HG03175 (cell line): ENCODE measurements around the gene TMEM151B.
A peak's percentile ranks its signal among the peaks of the same experiment; 100 is the strongest.
"Not testable (repeated sequence)": the region's sequence is repeated elsewhere in the genome, so short reads cannot be mapped to it uniquely, and the experiment has no call there.

Experiments
- ATAC-seq: cut with Tn5 transposase; IDR thresholded peaks from one replicate; pipeline ENCODE4 v1.9.1; 2021; ENCODE audit warnings: mild to moderate bottlenecking, moderate library complexity; ENCODE audit not compliant: unreplicated experiment

The TMEM151B gene

DNA sequence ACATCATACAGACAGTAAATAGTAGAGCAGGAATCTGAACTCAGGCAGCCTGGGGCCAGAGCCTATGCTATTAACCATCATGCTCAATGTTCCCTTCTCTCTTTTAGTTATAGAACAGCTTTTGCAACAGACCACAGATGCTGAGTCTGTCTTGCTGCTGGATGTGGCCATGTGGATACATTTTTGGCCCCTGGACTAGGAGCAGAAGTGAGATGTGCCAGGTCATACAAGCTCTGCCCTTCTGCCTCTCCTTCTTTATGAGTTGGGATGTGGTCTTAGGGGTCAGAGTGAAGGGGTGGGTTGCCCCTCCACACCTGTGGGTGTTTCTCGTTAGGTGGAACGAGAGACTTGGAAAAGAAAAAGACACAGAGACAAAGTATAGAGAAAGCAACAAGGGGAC is 57.5 kb downstream of the TMEM151B start:
- no peak for ATAC-seq

DNA sequence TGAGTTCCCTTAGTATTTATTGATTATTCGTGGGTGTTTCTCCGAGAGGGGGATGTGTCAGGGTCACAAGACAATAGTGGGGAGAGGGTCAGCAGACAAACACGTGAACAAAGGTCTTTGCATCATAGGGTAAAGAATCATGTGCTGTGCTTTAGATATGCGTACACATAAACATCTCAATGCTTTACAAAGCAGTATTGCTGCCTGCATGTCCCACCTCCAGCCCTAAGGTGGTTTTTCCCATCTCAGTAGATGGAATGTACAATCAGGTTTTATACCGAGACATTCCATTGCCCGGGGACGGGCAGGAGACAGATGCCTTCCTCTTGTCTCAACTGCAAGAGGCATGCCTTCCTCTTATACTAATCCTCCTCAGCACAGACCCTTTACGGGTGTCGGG is 58.0 kb downstream of the TMEM151B start:
- not testable (repeated sequence) for ATAC-seq

DNA sequence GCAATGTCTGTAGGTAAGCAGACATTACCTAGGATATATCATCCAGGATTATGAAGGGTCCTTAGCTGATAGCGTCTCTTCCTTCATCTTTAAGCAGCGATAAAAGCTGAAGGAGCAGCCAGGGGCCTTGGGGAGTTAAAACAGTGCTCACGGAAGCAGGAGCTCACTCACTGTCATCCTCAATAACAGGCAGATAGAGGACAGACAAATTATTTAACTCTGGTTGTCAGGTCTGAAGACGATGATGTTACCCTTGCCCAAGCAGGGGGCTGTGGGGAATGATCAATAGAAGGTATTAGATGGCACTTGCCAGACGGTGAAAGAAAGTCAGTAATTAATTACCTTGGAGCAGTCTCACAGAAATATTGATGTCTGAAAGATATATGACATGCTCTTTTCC is 59.6 kb downstream of the TMEM151B start:
- no peak for ATAC-seq

DNA sequence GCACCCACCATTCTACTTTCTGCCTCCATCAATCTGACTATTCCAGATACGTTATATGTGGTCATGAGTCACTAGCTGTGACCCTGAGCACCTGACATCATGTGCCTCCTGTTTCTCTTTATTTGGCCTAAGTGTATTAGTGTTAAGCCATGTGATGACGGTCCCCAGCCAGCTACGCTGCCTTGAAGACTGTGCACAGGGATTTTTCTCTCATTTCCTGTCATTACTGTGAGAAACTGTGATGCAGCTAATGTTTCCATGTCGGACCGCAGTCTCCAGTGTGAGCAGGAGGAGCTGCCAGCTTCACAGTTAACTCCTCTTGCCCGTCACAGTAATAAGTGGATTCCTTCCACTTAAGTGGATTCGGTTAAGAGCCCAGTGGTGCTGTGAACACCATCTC is 62.3 kb downstream of the TMEM151B start:
- ATAC-seq: no peak

DNA sequence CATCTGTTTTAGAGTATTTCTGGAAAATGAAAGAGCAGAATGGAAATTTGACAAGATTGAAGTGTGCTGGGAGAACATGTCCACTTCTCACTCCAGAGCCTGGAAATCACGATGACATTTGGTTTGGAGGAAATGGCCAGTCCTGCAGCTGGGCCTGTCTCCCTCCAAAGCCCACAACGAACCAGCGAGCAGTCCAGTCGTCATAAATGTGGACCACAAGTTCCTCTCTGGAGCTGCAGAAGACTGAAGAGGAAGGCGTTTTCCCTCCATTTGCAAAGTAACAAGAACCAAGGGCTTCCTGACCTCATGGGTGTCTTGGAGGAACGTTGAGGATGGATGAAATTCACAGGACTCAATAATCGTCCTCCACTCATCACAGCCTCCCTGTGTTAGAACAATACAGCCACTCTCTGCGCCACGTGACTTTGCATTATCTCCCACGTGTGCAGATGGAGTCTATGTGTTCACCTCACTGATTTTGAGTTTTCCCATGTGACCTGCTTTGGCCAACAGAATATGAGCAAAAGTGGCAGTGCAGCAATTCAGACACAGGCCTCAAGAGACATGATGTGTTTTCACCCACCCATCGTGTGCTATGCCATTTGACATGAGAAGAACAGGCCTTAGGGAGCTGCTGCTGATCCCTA is 63.1 kb downstream of the TMEM151B start:
- ATAC-seq: no peak

DNA sequence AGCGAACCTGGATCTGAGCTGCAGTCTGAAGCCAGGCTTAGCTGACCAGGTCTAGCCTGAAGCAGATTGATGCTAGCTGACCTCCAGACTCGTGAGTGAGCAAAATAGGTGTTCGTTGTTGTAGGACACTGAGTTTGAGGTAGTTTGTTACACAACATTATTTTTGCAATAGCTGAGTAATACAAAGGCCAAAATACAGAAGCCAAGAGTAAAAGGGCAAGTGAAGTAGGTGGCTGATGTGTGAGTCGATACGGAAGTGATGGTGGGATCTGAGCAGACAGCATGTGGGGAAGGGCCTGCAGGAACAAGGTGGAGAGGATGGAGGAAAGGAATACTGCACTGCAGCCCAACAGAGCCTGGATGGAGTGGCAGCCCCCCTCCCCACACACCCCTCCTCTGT is 63.7 kb downstream of the TMEM151B start:
- ATAC-seq: no peak

DNA sequence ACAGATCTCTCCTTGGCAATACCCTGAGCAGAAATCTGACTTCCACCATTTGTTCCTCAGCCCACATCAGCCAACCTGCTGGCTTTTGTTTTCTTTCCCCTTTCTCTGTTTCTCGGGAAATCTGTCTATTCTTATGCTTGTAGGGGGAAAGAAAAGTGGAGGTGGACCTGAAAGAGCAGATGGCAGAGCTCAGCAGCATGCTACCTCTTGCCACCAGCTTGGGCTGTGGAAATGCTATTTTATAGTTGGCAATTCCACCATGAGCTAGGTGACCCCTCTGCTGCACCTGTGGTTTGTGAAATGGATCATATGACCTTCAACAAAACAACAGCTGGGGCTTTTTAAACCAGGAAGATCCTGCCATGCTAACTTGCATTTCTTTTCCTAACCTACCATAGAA is 65.4 kb downstream of the TMEM151B start:
- no peak for ATAC-seq

DNA sequence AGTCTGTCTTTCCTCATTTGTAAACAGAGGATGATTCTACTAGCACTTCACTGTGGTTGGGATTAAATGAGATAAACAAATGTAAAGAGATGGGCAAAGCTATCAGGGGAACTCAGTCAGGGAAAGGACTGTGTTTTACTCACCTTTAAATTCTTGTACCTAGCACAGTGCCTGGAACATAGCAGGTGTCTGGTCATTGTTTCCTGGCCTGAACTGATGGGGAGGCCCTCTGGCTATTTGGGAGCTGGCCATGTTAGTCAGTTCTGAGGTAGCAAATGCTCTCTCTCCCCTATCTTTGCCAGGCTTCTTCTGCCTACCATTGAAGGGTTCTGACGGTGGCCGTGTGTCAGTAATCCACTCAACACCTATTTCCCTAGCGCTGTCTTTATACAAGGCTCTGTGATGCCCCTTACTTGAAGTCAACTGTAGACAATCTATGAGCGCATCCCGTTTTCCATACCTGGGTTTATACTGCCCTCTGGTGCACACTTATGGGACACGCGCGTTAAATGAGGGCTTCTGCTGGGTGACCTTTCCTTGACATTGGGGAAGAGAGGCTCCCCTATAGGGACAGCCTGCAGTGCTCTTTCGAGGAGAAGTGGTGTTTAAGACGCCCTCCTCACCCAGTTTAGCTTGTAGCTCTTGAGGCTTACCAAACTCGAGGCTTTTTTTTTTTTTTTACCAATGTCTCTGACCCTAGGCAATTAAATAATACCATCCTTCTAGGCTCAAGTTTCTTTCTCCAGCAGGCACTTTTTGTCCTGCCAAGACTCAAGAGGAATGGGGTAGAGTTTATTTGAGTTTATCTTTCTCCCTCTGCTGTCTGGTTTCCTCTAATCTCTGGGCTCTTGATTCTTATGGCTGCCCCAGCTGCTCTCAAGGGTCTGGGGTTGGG is 68.2 kb downstream of the TMEM151B start:
- peak; percentile 63 for ATAC-seq

DNA sequence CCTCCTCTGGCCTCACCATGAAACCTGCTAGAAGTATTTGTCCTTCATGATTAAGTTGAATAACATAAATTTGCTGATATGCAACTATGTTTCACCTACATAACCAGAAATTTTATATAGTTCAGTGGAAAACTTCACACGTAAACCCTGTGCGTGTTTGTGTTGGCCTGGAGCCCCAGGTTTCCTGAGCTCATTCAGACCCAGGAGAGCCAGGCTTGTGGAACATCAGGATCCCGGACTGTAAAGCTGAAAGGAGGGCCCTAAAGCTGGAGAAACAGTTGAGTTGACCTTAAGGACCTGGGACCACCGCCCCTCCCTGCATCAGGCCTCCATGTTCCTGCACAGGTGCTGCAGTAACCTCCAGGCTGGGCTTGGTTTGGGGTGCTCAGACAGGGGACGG is 69.1 kb downstream of the TMEM151B start:
- ATAC-seq: no peak

DNA sequence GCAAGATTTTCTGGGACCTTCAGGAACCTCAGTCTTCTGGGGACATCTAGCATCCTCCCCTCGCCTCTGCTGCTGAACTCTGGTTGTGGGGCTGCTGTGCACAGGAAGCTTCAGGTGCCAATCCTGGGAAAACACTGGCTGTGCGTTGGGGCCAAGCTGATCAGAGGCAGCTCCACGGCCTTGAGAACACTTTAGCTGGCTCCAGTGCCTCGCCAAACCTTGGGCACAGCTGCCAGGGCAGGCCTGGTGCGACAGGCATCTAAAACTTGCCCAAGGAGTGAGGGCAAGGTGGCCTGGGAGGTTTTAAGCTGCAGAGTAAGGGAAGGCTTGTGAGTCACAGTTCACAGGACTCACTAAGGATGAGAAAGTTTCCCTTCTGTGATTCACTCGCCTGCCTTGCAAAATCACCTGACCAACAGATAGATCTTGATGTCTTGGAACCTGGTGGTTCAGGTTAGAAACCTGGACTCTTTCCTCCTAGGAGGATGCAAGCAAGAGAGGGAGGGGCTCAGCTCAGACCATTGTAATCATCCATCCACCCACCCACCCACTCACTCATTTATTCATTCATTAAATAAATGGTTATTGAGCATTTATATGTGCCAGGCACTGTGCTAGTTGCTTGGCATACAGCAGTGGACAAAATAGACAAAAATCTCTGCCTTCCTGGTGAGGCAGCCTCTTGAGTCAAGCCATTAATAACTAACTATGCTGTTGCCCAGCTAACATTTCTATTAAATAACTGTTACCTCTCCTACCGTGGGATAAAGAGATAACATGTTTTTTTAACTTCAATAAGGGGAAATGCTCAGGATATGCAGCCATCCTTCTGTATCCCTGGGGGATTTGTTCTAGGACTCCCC is 69.7 kb downstream of the TMEM151B start:
- ATAC-seq: no peak

DNA sequence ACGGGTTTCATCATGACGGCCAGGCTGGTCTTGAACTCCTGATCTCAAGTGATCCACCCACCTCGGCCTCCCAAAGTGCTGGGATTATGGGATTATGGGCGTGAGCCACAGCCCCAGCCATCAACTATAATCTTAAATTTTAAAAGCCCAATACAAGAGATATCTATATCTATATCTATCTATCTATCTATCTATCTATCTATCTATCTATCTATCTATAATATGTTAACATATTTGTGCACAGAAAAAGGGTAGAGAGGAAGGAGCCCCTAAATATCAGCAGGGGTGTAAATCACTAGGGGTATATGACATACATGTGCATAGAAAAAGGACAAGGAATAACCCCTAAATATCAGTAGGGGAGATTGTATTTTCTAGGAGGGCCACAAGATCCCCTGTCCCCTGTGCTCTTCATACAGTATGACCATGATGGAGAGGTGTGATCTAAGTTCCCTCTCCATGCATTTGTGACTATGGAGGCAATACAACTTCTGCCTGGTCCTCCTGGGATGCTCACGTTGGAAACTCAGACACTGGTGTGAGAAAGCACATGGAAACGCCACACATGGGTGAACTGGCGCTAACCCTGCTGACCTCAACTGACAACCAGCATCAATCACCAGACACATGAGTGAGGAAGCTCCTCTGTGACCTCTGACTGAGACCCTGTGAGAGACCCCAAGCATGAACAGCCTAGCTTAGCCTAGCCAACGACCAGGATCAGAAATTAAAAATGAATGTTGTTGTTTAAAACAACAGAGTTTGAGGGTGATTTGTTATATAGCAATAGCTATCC is 71.0 kb downstream of the TMEM151B start:
- ATAC-seq: no peak

DNA sequence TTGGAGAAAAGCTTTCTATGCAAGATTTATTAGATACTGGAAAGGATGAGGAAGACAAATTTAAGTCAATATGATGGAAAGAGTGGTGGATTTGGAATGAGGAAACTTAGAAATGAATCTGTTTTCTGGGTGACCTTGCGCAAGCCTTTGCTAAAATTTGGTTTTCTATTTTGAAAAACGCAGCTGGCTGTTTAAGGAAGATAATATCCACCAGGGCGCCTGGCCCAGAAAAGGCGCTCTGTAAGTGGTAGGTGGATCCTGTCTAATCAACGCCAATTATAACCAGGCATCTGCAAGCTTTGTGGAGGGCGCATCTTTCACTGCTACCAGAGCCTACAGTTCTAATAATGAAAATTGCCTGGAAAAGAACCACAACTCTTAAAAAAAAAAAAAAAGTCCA is 71.8 kb downstream of the TMEM151B start:
- no peak for ATAC-seq

DNA sequence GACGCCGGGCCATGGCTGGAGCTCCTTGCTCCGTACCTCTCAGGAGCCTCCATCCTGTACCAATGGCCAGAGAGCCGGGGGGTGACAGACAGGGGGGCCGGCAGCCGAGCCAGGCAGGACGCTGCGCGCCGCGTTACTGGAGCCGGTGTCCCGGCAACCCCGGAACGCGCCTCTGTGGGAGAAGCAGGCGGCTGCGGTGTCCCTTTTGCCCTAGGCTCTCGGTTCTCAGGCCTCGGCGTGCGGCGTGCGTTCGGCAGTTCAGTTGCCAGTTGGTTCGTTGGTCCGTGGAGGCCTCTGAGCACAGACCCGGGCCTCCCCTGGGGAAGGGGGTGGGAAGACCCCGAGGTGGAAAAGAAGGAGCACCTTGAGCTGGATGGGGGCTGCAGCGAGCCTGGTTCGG is 72.2 kb downstream of the TMEM151B start, which contains the start of gene SPATS1:
TSS of gene SPATS1 (plus strand) at position 162 of the 400 bp plus-strand sequence. CDS start 446 bp downstream, outside the sequence.
- no peak for ATAC-seq

DNA sequence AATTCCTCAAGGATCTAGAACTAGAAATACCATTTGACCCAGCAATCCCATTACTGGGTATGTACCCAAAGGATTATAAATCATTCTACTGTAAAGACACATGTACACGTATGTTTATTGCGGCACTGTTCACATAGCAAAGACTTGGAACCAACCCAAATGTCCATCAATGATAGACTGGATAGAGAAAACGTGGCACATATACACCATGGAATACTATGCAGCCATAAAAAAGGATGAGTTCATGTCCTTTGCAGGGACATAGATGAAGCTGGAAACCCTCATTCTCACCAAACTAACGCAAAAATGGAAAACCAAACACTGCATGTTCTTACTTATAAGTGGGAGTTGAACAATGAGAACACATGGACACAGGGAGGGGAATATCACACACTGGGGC is 76.6 kb downstream of the TMEM151B start:
- ATAC-seq: not testable (repeated sequence)

DNA sequence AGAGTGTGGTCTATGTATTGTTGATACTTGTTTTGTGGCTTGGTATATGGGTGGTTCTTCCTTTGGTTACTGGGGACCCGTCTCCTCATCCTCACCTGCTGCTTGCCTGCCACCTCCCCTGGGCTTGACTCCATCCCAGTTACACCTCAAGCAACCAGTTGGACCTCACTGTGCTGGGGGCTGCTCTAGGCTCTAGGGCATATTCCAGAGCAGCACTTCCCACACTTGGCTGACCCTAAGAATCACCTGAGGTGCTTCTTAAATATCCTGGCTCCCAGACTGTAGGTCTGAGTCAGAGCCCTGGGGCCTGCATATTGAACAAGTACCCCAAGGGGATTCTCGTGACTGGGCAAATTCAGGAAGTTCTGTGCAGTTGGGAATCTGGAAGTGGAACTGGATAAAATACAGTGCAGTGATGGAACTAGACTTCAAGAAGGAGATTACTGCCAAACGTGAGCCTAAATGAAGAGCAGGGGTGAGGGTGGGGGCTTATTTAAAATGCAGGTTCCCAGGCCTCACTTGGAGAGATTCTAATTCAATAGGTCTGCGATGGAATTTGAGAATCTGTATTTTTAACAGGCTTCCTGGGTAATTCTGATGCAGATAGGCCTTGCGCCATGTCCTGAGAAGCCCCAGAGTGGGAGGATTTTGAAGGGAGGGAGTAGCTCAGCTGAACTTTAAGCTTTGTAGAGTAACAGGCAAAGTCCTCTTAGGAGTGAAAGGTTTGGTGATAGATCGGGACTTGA is 79.8 kb downstream of the TMEM151B start:
- no peak for ATAC-seq

DNA sequence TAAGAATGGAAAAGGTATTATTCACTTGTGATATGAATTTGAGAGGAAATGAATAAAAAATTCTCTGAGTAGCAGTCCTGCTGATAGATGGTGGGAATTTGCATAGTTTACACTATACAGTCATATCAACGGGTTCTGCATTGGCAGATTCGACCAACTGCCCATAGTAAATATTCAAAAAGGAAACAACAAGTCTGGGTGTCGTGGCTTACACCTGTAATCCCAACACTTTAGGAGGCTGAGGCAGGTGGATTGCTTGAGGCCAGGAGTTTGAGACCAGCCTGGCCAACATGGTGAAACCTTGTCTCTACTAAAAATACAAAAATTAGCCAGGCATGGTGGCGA is 80.4 kb downstream of the TMEM151B start:
- ATAC-seq: not testable (repeated sequence)

DNA sequence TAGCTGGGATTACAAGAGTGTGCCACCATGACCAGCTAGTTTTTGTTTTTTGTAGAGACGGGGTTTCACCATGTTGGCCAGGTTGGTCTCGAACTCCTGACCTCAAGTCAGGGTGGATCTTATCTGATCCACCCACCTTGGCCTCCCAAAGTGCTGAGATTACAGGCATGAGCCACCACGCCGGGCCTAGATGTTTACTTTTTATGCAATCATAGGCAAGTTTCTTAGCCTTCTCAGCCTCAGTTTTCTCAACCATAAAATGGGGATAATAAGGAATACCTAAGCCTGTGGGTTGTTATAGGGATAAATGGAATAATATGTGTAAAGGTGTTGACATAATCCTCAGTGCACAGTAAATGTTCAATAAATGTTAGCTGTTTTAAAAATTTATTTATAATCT is 82.0 kb downstream of the TMEM151B start:
- ATAC-seq: no peak

DNA sequence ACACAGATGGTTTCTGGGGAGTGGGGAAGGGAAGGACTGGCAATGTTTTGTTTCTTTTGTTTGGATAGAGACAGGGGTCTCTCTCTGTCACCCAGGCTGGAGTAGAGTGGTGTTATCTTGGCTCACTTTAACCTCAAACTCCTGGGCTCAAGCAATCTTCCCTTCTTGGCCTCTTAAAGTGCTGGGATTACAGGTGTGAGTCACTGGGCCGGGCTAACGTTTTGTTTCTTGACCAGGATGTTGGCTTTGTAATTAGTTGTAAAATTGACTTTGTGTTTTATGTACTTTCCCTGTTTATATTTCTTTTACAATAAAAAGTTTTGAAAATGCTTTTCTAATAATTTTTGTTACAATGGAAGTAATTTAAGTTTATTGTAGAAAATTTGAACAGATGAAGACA is 83.1 kb downstream of the TMEM151B start:
- ATAC-seq: no peak

DNA sequence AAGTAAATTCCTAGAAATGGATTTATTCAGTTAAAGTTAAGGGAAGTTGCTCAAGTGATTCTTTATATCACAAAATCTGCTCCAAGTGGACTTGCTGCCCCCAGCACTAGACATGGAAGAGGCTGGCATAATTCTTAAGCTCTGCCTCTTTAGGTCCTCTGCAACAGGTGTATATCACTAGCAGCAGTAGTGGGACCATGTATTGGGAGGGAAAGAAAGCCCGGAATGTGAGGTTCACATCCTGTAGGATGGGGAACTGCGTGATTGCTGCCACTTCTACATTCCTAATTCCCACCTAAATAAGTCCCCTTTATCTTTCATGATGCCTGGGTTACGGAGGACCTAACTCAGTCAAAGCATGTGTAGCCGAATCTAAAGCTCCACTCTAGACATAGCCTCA is 85.4 kb downstream of the TMEM151B start:
- ATAC-seq: no peak

DNA sequence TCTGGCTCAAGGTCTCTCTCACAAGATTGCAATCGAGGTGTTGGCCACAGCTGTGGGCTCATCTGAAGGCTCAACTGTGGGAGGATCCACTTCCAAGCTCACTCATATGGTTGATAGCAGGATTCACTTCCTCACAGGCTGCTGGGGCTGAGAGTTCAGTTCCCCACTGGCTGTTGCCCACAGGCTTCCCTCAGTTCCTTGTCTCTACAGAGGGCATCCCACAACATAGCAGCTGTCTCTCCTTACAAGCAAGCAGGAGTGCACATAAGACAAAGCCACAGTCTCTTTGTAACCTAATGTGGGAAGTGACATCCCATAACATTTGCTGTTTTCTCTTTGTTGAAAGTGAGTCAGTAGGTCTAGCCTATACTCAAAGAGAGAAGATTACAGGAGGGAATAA is 86.2 kb downstream of the TMEM151B start:
- ATAC-seq: no peak
